Measurements from ENCODE around the gene SYT8.
"Not testable (repeated sequence)": the region's sequence is repeated elsewhere in the genome, so short reads cannot be mapped to it uniquely, and the experiment has no call there.

Gene SYT8

GRCh38 chr11:1883346-1884302 lies 48.8 kb downstream of the SYT8 start:
- in situ Hi-C loops (cut with MboI; ENCODE audit: low sequenced_read_pairs): no loop called here

- in situ Hi-C loops (cut with MboI; ENCODE audit: low sequenced_read_pairs): no loop called here
Observed at GRCh38 chr11:1884303-1884700, 49.5 kb downstream of the SYT8 start.

GRCh38 chr11:1886551-1886950 lies 51.8 kb downstream of the SYT8 start:
- in situ Hi-C loops (cut with MboI; ENCODE audit: low sequenced_read_pairs): not testable (repeated sequence)

Data from hTERT RPE-1 (cell line).